Gastrocnemius medialis (tissue), 4 donors: ENCODE data around the gene DUSP1.

ENCODE experiments used
- CTCF ChIP-seq, 5 experiments: fragments of 450-650 bp in 3 of 5; fragments of 200-600 bp in 2 of 5; sonication (generic) in 2 of 5; IDR thresholded peaks in 4 of 5; conservative IDR thresholded peaks in 1 of 5; 1 replicate in 4 of 5; 2 replicates in 1 of 5; pipeline ENCODE4 v1.5.1; 2016 to 2019; ENCODE audit warnings: antibody characterized with exemption in 5 of 5, mild to moderate bottlenecking in 3 of 5, moderate library complexity in 3 of 5
- POLR2A ChIP-seq, 2 donors: fragments of 450-650 bp; IDR thresholded peaks; one replicate each; pipeline ENCODE4 v1.6.1; 2017; ENCODE audit warnings: antibody characterized with exemption in 2 of 2, mild to moderate bottlenecking in 2 of 2, moderate library complexity in 2 of 2

DNA sequence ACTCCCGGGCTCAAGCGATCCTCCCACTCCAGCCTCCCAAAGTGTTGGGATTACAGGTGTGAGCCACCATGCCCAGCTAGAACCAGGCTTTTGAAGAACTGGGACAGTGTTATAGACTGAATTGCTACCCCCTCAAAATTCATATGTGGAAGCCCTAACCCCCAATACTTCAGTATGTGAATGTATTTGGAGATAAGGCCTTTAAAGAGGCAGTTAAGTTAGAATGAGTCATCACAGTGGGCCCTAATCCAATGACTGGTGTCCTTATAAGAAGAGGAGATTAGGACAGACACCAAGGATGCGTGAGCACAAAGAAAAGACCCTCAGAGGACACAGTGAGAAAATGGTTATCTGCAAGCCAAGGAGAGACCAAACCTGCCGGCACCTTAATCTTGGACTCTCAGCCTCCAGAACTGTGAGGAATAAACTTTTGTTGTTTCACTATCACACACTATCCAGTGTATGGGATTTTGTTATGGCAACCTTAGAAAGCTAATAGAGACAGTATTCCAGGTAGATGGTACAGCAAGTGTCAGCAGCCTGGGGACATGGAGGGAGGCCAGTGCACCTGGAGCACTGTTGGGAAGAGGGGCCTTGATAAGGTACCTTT lies 31.7 kb upstream of the DUSP1 start:
- TF ChIP-seq CTCF (IDR thresholded peaks at IDR 0.05 in 4 of 5, conservative IDR thresholded peaks at IDR 0.05 in 1 of 5) = no peak
- no peak for TF ChIP-seq POLR2A (IDR thresholded peaks at IDR 0.05)
